PFSK-1 (cell line): ENCODE results near the gene EVA1A.

Source experiments
- FOXP2 ChIP-seq: optimal IDR thresholded peaks from 2 replicates; pipeline ENCODE3; 2011; ENCODE audit warnings: borderline replicate concordance, control low read depth, inconsistent platforms; ENCODE audit not compliant: insufficient read depth; ENCODE audit errors: extremely low read length, extremely low read depth
- POLR2AphosphoS5 ChIP-seq: IDR thresholded peaks from 2 replicates; pipeline ENCODE4 v1.6.1; 2012; ENCODE audit warnings: low read depth, mild to moderate bottlenecking, control low read depth, low read length, moderate library complexity
- SIN3A ChIP-seq: IDR thresholded peaks from 2 replicates; pipeline ENCODE4 v1.6.1; 2012; ENCODE audit warnings: mild to moderate bottlenecking, low read length, moderate library complexity, borderline replicate concordance; ENCODE audit not compliant: insufficient read depth
- TAF1 ChIP-seq: IDR thresholded peaks from 2 replicates; pipeline ENCODE4 v1.6.1; 2012; ENCODE audit warnings: low read length, control low read depth, borderline replicate concordance; ENCODE audit not compliant: insufficient read depth
- TF ChIP-seq, protein P1 (sequence below), 2 experiments: IDR thresholded peaks; 2 replicates each; pipeline versions ENCODE4 v1.6.1 to v1.8.0; 2011 to 2012; ENCODE audit warnings: low read depth in 2 of 2, low read length in 2 of 2, control low read depth in 1 of 2, inconsistent platforms in 1 of 2, mild to moderate bottlenecking in 1 of 2, moderate library complexity in 1 of 2; ENCODE audit not compliant: insufficient read depth in 1 of 2

The EVA1A gene

DNA sequence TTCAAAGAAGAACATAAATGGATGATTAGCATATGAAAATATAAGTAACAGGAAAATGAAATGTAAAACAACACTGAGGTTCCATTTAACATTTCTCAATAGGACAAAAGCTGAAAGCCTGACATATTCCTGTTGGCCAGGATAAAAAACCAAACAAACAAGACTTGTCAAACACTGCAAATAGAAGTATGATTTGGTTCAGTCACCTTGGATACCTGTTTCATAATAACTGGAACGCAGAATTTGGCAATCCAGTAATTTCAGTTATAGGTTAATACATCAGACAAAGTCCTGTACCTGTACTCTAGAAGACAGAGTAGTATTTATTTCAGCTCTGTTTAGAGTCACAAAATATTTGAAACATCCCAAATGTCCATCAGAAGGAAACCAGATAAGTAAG lies 16.5 kb upstream of the EVA1A start:
- no peak for TF ChIP-seq POLR2AphosphoS5
- no peak for TF ChIP-seq FOXP2
- TF ChIP-seq TAF1: no peak
- TF ChIP-seq SIN3A: no peak
- TF ChIP-seq, protein P1, sequence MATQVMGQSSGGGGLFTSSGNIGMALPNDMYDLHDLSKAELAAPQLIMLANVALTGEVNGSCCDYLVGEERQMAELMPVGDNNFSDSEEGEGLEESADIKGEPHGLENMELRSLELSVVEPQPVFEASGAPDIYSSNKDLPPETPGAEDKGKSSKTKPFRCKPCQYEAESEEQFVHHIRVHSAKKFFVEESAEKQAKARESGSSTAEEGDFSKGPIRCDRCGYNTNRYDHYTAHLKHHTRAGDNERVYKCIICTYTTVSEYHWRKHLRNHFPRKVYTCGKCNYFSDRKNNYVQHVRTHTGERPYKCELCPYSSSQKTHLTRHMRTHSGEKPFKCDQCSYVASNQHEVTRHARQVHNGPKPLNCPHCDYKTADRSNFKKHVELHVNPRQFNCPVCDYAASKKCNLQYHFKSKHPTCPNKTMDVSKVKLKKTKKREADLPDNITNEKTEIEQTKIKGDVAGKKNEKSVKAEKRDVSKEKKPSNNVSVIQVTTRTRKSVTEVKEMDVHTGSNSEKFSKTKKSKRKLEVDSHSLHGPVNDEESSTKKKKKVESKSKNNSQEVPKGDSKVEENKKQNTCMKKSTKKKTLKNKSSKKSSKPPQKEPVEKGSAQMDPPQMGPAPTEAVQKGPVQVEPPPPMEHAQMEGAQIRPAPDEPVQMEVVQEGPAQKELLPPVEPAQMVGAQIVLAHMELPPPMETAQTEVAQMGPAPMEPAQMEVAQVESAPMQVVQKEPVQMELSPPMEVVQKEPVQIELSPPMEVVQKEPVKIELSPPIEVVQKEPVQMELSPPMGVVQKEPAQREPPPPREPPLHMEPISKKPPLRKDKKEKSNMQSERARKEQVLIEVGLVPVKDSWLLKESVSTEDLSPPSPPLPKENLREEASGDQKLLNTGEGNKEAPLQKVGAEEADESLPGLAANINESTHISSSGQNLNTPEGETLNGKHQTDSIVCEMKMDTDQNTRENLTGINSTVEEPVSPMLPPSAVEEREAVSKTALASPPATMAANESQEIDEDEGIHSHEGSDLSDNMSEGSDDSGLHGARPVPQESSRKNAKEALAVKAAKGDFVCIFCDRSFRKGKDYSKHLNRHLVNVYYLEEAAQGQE (IDR thresholded peaks at IDR 0.05; ENCODE audit: insufficient read depth in 1 of 2, low read depth in 2 of 2, low read length in 2 of 2): no peak

DNA sequence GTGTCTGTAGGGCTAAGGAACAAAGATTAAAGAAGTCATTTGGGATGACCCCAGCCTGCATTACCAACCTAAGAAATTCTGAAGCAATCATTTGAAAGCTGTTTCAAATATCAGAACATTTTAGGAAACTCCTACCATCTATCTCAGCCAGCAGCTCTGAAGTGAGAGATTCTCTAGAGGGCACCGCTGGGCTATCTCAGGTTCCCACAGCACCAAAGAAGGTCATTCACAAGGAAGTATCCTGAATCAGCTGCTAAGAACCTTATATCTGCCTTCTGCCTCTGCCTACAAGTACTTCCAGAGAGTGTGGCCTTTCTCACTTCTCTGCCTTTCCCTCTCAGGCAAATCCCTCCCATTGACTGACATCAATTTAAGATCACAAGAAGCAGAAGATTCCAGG lies 13.4 kb upstream of the EVA1A start:
- TF ChIP-seq, protein P1 (IDR thresholded peaks at IDR 0.05; ENCODE audit: insufficient read depth in 1 of 2, low read depth in 2 of 2, low read length in 2 of 2): no peak
- TF ChIP-seq FOXP2 (no peak), POLR2AphosphoS5 (no peak), SIN3A (no peak), TAF1 (no peak)

DNA sequence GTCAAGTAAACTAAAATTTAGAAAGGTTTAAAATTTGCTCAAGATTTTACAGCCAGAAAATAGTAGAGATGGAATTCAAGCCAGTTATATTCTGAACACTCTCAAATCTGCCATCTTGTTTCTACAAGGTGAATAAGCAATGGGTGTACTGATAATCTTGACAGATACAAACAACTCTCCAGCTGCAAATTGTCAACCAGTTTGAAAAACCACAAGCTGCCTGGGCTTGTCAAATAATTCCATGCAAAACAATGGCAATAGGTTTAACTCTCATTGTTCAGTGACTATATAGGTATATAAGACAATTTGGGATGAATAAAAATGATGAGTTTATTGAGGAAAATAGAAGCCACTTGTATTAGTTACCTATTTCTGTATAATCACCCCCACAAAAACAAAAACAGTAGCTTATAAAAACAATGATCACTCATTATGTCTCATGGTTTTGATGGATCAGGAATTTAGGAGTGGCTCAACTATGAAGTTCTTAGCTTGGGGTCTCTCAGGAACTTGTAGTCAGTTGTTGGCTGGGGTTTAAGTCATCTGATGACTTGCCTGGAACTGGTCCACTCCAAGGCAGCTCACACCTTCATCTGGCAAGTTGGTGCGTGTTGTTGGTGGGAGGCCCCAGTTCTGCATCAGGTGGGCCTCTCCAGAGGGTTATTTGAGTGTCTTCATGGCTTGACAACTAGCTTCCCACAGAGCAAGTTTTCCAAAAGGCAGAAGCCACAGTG lies 12.6 kb upstream of the EVA1A start:
- no peak for TF ChIP-seq TAF1
- TF ChIP-seq, protein P1 (IDR thresholded peaks at IDR 0.05; ENCODE audit: insufficient read depth in 1 of 2, low read depth in 2 of 2, low read length in 2 of 2): no peak
- no peak for TF ChIP-seq FOXP2
- TF ChIP-seq SIN3A: no peak
- TF ChIP-seq POLR2AphosphoS5: no peak

- TF ChIP-seq SIN3A: no peak
- TF ChIP-seq POLR2AphosphoS5: no peak
- TF ChIP-seq, protein P1 (IDR thresholded peaks at IDR 0.05; ENCODE audit: insufficient read depth in 1 of 2, low read depth in 2 of 2, low read length in 2 of 2): no peak
Measured at GRCh38 chr2:75571730-75572430, 11.1 kb upstream of the EVA1A start.
